A549 (cell line): ENCODE data around the gene PIGO. TPM values are rescaled to one million over a fixed set of nuclear protein-coding genes. Genes with fewer than 3 reads are reported as not detected.

Experiments used
- ATAC-seq, 2 experiments: fragments of 200-7000 bp in 1 of 2; fragments of >200 bp in 1 of 2; cut with Nextera tagmentation in 1 of 2; cut with Tn5 transposase in 1 of 2; 3 replicates each; pipeline versions ENCODE4 v1.8.0 to v1.9.1; 2018 to 2020; ENCODE audit warnings: mild to moderate bottlenecking in 1 of 2, moderate library complexity in 1 of 2
- CTCF ChIA-PET: fragments of 300-600 bp; sonication (Branson Sonifier 250); formaldehyde crosslinking; extraction: SDS; loops from one replicate; lab custom pipeline; 2021; ENCODE audit warnings: antibody characterized with exemption, inconsistent platforms; lab: Yijun Ruan, JAX
- POLR2A ChIA-PET: fragments of 350-600 bp; formaldehyde crosslinking; extraction: SDS; loops from one replicate; lab custom pipeline; 2021; ENCODE audit warnings: antibody characterized with exemption, inconsistent platforms; lab: Yijun Ruan, JAX
- DNase-seq, 2 experiments: peaks; one replicate each; pipeline versions ENCODE4 v3.0.0 to v3.0.0-alpha.2; 2011 to 2016; ENCODE audit warnings: low read depth in 1 of 2, low spot score in 1 of 2
- FAIRE-seq: peaks from 2 replicates; lab custom pipeline; 2011; peaks lifted over from hg19 to GRCh38; lab: Jason Lieb, UNC
- H3K27ac ChIP-seq, 2 experiments: fragments of >200 bp; sonication (Bioruptor Twin); formaldehyde crosslinking; 3 replicates each; pipeline ENCODE4 v1.5.1; 2016 to 2017
- H3K4me1 ChIP-seq: fragments of >200 bp; sonication (Bioruptor Twin); formaldehyde crosslinking; 3 replicates; pipeline ENCODE4 v1.6.1; 2016
- H3K4me2 ChIP-seq: fragments of >200 bp; sonication (Bioruptor Twin); formaldehyde crosslinking; 3 replicates; pipeline ENCODE4 v1.6.1; 2016
- H3K4me3 ChIP-seq: fragments of >200 bp; sonication (Bioruptor Twin); formaldehyde crosslinking; 3 replicates; pipeline ENCODE4 v1.5.1; 2016
- H3K9me3 ChIP-seq: fragments of >200 bp; sonication (Bioruptor Twin); formaldehyde crosslinking; 3 replicates; pipeline ENCODE4 v1.6.1; 2016
- CHD2 ChIP-seq: fragments of 150-350 bp; IDR thresholded peaks from 2 replicates; pipeline ENCODE4 v1.6.1; 2014; ENCODE audit warnings: low read length; ENCODE audit not compliant: partially characterized antibody
- EP300 ChIP-seq, 2 experiments: fragments of >200 bp; sonication (Bioruptor Twin); formaldehyde crosslinking; IDR thresholded peaks; 2 replicates in 1 of 2; 3 replicates in 1 of 2; pipeline ENCODE4 v1.6.1; 2016 to 2017
- ESRRA ChIP-seq: fragments of 150-350 bp; IDR thresholded peaks from 2 replicates; pipeline ENCODE4 v1.6.1; 2014; ENCODE audit warnings: mild to moderate bottlenecking, low read length, borderline replicate concordance
- HDAC2 ChIP-seq: fragments of 200-600 bp; sonication (generic); IDR thresholded peaks from 2 replicates; pipeline ENCODE4 v1.6.1; 2016
- HES2 ChIP-seq: fragments of >200 bp; sonication (Bioruptor Twin); formaldehyde crosslinking; IDR thresholded peaks from 2 replicates; pipeline ENCODE4 v1.6.1; 2016
- HEYL ChIP-seq: fragments of 250-450 bp; sonication (Bioruptor Pico); IDR thresholded peaks from 2 replicates; pipeline ENCODE4 v1.8.0; 2021; ENCODE audit warnings: mild to moderate bottlenecking, moderate library complexity
- HMGXB4 ChIP-seq: fragments of 250-450 bp; sonication (Bioruptor Pico); IDR thresholded peaks from 2 replicates; pipeline ENCODE4 v1.5.0; 2021; ENCODE audit warnings: mild to moderate bottlenecking, moderate library complexity, borderline replicate concordance
- HOXB13 ChIP-seq: fragments of 250-450 bp; sonication (Bioruptor Pico); IDR thresholded peaks from 2 replicates; pipeline ENCODE4 v1.5.0; 2020; ENCODE audit warnings: low read depth, mild to moderate bottlenecking, moderate library complexity
- HOXB5 ChIP-seq: fragments of 250-450 bp; sonication (Bioruptor Pico); IDR thresholded peaks from 2 replicates; pipeline ENCODE4 v1.5.0; 2020; ENCODE audit warnings: mild to moderate bottlenecking, moderate library complexity
- KDM5A ChIP-seq: fragments of 200-600 bp; sonication (generic); IDR thresholded peaks from 2 replicates; pipeline ENCODE4 v1.6.1; 2016; ENCODE audit warnings: antibody characterized with exemption, mild to moderate bottlenecking
- MAX ChIP-seq: IDR thresholded peaks from 2 replicates; pipeline ENCODE4 v1.6.1; 2012
- MYC ChIP-seq: IDR thresholded peaks from 2 replicates; pipeline ENCODE4 v1.6.1; 2012; ENCODE audit warnings: mild to moderate bottlenecking, inconsistent platforms, low read length, improper control_type of control experiment, borderline replicate concordance
- NFE2L2 ChIP-seq: fragments of 150-350 bp; conservative IDR thresholded peaks from 2 replicates; pipeline ENCODE4 v1.6.1; 2014; ENCODE audit warnings: low read length
- PBX3 ChIP-seq: IDR thresholded peaks from 2 replicates; pipeline ENCODE4 v1.6.1; 2012
- PHF8 ChIP-seq: fragments of 200-600 bp; sonication (generic); IDR thresholded peaks from 2 replicates; pipeline ENCODE4 v1.6.1; 2016; ENCODE audit warnings: low read depth, mild to moderate bottlenecking, antibody characterized with exemption, moderate library complexity, borderline replicate concordance
- POLR2A ChIP-seq: IDR thresholded peaks from 2 replicates; pipeline ENCODE4 v1.6.1; 2012; ENCODE audit warnings: mild to moderate bottlenecking, low read length
- RARB ChIP-seq: fragments of 250-450 bp; sonication (Bioruptor Pico); IDR thresholded peaks from 2 replicates; pipeline ENCODE4 v1.8.0; 2021; ENCODE audit warnings: mild to moderate bottlenecking, moderate library complexity
- SMC3 ChIP-seq: fragments of >200 bp; sonication (Bioruptor Twin); formaldehyde crosslinking; IDR thresholded peaks from 3 replicates; pipeline ENCODE4 v1.6.1; 2018; ENCODE audit warnings: inconsistent platforms
- SREBF2 ChIP-seq: fragments of 450-650 bp; IDR thresholded peaks from 2 replicates; pipeline ENCODE4 v1.6.1; 2014; ENCODE audit warnings: mild to moderate bottlenecking, moderate library complexity
- TP53 ChIP-seq: fragments of 250-450 bp; sonication (Bioruptor Pico); IDR thresholded peaks from 2 replicates; pipeline ENCODE4 v1.5.0; 2021; ENCODE audit warnings: mild to moderate bottlenecking, moderate library complexity
- ZNF302 ChIP-seq: fragments of 250-450 bp; sonication (Bioruptor Pico); IDR thresholded peaks from 2 replicates; pipeline ENCODE4 v1.9.0; 2021; ENCODE audit warnings: inconsistent platforms, mild to moderate bottlenecking, moderate library complexity
- WGBS: methylation state at CpG from one replicate; pipeline ENCODE4 v1.1.6; 2017; ENCODE audit errors: missing lambda C conversion rate; 5-methylcytosine and 5-hydroxymethylcytosine counted together
- polyA plus RNA-seq, 4 experiments: library from polyadenylated mRNA; depleted of rRNA in 3 of 4; stranded (reverse); fragments of >200 nt; fragmentation: RNase III in 1 of 4; extraction: RNeasy Plus Mini Kit Qiagen cat#74134 plus additional on column Dnase treatment in 1 of 4; gene quantifications; 2 replicates in 3 of 4; 3 replicates in 1 of 4; pipeline ENCODE4 v1.2.3, GENCODE V29; 2011 to 2017
- TF ChIP-seq, protein P1 (sequence below): fragments of 250-450 bp; sonication (Bioruptor Pico); IDR thresholded peaks from 2 replicates; pipeline ENCODE4 v1.5.0; 2020; ENCODE audit warnings: low read depth, mild to moderate bottlenecking, moderate library complexity
- TF ChIP-seq, protein P2 (sequence below): fragments of 450-650 bp; IDR thresholded peaks from 2 replicates; pipeline ENCODE4 v1.6.1; 2014; ENCODE audit warnings: antibody characterized with exemption

The PIGO gene
- polyA plus RNA-seq, 2 of the 4 experiments (the other 2 are of a cell fraction), result 47.0 to 50.4 TPM

DNA sequence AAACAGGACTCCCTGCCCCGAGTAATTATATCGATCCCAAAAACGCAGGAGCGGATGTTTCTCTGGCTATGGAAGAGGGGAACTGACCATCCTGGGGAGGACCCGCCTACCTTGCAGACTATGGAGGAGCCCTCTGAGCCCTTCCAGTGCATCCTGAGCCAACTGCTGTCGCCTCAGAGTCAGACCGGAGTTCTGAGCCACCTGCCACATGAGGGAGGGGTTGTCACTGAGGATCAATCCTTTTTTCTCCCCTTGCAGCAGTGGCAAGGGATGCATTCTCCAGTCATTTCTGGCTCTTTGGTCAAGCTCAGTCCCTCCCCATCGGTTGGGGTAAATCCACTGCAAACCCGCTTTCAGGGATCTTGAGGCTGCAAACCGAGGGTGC lies 17.4 kb downstream of the PIGO start:
- no peaks in the 10 kb centered on the region for H3K9me3 ChIP-seq
- peak overlapping the region; percentile 96 for H3K4me2 ChIP-seq
- TF ChIP-seq HOXB5 (CRISPR knock-in tag) (no peak), EP300 (IDR thresholded peaks at IDR 0.05) (no peak), ESRRA (no peak), HOXB13 (no peak), RARB (CRISPR knock-in tag) (no peak), PBX3 (no peak), MAX (no peak), POLR2A (no peak), SMC3 (no peak), HEYL (CRISPR knock-in tag) (no peak), ZNF302 (CRISPR knock-in tag) (no peak), CHD2 (no peak), HMGXB4 (no peak)
- TF ChIP-seq, protein P1, sequence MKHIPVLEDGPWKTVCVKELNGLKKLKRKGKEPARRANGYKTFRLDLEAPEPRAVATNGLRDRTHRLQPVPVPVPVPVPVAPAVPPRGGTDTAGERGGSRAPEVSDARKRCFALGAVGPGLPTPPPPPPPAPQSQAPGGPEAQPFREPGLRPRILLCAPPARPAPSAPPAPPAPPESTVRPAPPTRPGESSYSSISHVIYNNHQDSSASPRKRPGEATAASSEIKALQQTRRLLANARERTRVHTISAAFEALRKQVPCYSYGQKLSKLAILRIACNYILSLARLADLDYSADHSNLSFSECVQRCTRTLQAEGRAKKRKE (CRISPR knock-in tag), result no peak
- TF ChIP-seq, protein P2, sequence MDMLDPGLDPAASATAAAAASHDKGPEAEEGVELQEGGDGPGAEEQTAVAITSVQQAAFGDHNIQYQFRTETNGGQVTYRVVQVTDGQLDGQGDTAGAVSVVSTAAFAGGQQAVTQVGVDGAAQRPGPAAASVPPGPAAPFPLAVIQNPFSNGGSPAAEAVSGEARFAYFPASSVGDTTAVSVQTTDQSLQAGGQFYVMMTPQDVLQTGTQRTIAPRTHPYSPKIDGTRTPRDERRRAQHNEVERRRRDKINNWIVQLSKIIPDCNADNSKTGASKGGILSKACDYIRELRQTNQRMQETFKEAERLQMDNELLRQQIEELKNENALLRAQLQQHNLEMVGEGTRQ, result no peak
- POLR2A ChIA-PET, result interaction anchor here (0.9 to 3.7 kb wide), 8 partner anchors 8 to 441 kb away, joined by 3 to 63 read pairs (median 14); partner anchors contain the start of genes PIGO, SIGMAR1, STOML2 and VCP
- WGBS, result 3% methylated on average over 9 of the region's 10 CpGs
- ATAC-seq (peak; percentile 17 to 33; a peak in 4 of 6 replicates), FAIRE-seq (no peak), DNase-seq (no peak)
- CTCF ChIA-PET, result interaction anchor here (1.2 to 7.7 kb wide), 6 partner anchors 8 to 398 kb away, joined by 4 to 99 read pairs (median 16); partner anchors contain the start of genes PIGO, STOML2 and VCP
- H3K4me3 ChIP-seq, result peak overlapping the region; percentile 71
- H3K4me1 ChIP-seq, result peaks cover 14% of the 10 kb centered on the region; the same call in 2 of the 3 replicates
- peak overlapping the region; percentile 86 to 96 for H3K27ac ChIP-seq

GRCh38 chr9:35078066-35078465 lies 18.3 kb downstream of the PIGO start:
- peaks cover 15% of the 10 kb centered on the region for H3K4me1 ChIP-seq
- TF ChIP-seq MYC (no peak), HDAC2 (no peak), HES2 (no peak), KDM5A (no peak), NFE2L2 (no peak), PHF8 (no peak), SREBF2 (no peak), TP53 (no peak)
- peak overlapping the region in 1 of 2 experiments; percentile 96; a peak in 2 of 6 replicates for H3K27ac ChIP-seq
- WGBS, result 89% methylated on average over 4 of the region's 4 CpGs
- H3K9me3 ChIP-seq, result no peaks in the 10 kb centered on the region
- FAIRE-seq, result no peak
- ChIA-PET CTCF (interaction anchor here (0.5 to 7.7 kb wide), 8 partner anchors 7 to 1213 kb away, joined by 3 to 99 read pairs (median 10); partner anchors contain the start of genes PIGO, UNC13B and VCP), POLR2A (interaction anchor here (1.1 kb wide), 1 partner anchor 14 kb away, joined by 3 read pairs; no protein-coding TSS in a partner anchor)
- ATAC-seq, result no peak
- DNase-seq, result no peak
- H3K4me2 ChIP-seq, result peak overlapping the region; percentile 96
- peak overlapping the region; percentile 71; the same call in 1 of the 3 replicates for H3K4me3 ChIP-seq
